Measurements from ENCODE around the gene HOOK2. TPM values are rescaled to one million over a fixed set of nuclear protein-coding genes. Genes with fewer than 3 reads are reported as not detected.

Gene HOOK2
- total and polyA plus RNA-seq, 9 of the 15 experiments (the other 6 are each of a cell fraction or from before 2014, with no cell fraction given) = 1.3 to 17.2 (median 9.9) TPM

DNA sequence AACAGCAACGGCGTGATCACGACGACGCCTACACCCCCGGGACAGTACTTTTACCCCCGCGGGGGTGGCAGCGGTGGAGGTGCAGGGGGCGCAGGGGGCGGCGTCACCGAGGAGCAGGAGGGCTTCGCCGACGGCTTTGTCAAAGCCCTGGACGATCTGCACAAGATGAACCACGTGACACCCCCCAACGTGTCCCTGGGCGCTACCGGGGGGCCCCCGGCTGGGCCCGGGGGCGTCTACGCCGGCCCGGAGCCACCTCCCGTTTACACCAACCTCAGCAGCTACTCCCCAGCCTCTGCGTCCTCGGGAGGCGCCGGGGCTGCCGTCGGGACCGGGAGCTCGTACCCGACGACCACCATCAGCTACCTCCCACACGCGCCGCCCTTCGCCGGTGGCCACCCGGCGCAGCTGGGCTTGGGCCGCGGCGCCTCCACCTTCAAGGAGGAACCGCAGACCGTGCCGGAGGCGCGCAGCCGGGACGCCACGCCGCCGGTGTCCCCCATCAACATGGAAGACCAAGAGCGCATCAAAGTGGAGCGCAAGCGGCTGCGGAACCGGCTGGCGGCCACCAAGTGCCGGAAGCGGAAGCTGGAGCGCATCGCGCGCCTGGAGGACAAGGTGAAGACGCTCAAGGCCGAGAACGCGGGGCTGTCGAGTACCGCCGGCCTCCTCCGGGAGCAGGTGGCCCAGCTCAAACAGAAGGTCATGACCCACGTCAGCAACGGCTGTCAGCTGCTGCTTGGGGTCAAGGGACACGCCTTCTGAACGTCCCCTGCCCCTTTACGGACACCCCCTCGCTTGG is 16.9 kb upstream of the HOOK2 start (continued):
- TF ChIP-seq, protein P1, sequence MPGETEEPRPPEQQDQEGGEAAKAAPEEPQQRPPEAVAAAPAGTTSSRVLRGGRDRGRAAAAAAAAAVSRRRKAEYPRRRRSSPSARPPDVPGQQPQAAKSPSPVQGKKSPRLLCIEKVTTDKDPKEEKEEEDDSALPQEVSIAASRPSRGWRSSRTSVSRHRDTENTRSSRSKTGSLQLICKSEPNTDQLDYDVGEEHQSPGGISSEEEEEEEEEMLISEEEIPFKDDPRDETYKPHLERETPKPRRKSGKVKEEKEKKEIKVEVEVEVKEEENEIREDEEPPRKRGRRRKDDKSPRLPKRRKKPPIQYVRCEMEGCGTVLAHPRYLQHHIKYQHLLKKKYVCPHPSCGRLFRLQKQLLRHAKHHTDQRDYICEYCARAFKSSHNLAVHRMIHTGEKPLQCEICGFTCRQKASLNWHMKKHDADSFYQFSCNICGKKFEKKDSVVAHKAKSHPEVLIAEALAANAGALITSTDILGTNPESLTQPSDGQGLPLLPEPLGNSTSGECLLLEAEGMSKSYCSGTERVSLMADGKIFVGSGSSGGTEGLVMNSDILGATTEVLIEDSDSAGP (CRISPR knock-in tag; IDR thresholded peaks at IDR 0.05) = peak; percentile 25; the same call in 1 of the 2 replicates
- TF ChIP-seq SMC3 (conservative IDR thresholded peaks at IDR 0.05; ENCODE audit: insufficient read depth, low read depth, low read length) = no peak
- no peak for TF ChIP-seq ZNF212 (CRISPR knock-in tag; IDR thresholded peaks at IDR 0.05)
- no peak for TF ChIP-seq MAFK (IDR thresholded peaks at IDR 0.05; ENCODE audit: low read length)
- TF ChIP-seq MBD2 (IDR thresholded peaks at IDR 0.05; ENCODE audit: borderline replicate concordance, low read depth) = peak; percentile 49; the same call in 1 of the 2 replicates
- TF ChIP-seq, protein P2, sequence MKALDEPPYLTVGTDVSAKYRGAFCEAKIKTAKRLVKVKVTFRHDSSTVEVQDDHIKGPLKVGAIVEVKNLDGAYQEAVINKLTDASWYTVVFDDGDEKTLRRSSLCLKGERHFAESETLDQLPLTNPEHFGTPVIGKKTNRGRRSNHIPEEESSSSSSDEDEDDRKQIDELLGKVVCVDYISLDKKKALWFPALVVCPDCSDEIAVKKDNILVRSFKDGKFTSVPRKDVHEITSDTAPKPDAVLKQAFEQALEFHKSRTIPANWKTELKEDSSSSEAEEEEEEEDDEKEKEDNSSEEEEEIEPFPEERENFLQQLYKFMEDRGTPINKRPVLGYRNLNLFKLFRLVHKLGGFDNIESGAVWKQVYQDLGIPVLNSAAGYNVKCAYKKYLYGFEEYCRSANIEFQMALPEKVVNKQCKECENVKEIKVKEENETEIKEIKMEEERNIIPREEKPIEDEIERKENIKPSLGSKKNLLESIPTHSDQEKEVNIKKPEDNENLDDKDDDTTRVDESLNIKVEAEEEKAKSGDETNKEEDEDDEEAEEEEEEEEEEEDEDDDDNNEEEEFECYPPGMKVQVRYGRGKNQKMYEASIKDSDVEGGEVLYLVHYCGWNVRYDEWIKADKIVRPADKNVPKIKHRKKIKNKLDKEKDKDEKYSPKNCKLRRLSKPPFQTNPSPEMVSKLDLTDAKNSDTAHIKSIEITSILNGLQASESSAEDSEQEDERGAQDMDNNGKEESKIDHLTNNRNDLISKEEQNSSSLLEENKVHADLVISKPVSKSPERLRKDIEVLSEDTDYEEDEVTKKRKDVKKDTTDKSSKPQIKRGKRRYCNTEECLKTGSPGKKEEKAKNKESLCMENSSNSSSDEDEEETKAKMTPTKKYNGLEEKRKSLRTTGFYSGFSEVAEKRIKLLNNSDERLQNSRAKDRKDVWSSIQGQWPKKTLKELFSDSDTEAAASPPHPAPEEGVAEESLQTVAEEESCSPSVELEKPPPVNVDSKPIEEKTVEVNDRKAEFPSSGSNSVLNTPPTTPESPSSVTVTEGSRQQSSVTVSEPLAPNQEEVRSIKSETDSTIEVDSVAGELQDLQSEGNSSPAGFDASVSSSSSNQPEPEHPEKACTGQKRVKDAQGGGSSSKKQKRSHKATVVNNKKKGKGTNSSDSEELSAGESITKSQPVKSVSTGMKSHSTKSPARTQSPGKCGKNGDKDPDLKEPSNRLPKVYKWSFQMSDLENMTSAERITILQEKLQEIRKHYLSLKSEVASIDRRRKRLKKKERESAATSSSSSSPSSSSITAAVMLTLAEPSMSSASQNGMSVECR (CRISPR knock-in tag; IDR thresholded peaks at IDR 0.05) = peak; percentile 94
- peak; percentile 51; the same call in 1 of the 2 replicates for TF ChIP-seq ETV1 (tag; conservative IDR thresholded peaks at IDR 0.05; ENCODE audit: low read depth)
- TF ChIP-seq, protein P3, sequence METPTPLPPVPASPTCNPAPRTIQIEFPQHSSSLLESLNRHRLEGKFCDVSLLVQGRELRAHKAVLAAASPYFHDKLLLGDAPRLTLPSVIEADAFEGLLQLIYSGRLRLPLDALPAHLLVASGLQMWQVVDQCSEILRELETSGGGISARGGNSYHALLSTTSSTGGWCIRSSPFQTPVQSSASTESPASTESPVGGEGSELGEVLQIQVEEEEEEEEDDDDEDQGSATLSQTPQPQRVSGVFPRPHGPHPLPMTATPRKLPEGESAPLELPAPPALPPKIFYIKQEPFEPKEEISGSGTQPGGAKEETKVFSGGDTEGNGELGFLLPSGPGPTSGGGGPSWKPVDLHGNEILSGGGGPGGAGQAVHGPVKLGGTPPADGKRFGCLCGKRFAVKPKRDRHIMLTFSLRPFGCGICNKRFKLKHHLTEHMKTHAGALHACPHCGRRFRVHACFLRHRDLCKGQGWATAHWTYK (CRISPR knock-in tag; IDR thresholded peaks at IDR 0.05) = 0 out of 2 replicates have a peak, but pooled peaks have one; percentile 36
- peak in 1 of 2 experiments; percentile 33; a peak in 2 of 4 replicates for TF ChIP-seq TBL1XR1 (IDR thresholded peaks at IDR 0.05; ENCODE audit: low read length in 2 of 2)
- peak; percentile 35; the same call in 1 of the 2 replicates for TF ChIP-seq CREB1 (IDR thresholded peaks at IDR 0.05)
- TF ChIP-seq CREB1 (CRISPR knock-in tag; IDR thresholded peaks at IDR 0.05) = peak; percentile 11; the same call in 1 of the 2 replicates
- TF ChIP-seq RBFOX2 (IDR thresholded peaks at IDR 0.05; ENCODE audit: low read depth, low read length) = peak; percentile 76
- TF ChIP-seq BRD9 (IDR thresholded peaks at IDR 0.05; ENCODE audit: low read depth, partially characterized antibody) = no peak
- no peak for TF ChIP-seq GTF2A2 (tag; IDR thresholded peaks at IDR 0.05)
- peak; percentile 95 for TF ChIP-seq U2AF1 (optimal IDR thresholded peaks at IDR 0.05; ENCODE audit: low read depth, low read length)
- peak; percentile 95 for TF ChIP-seq CHD1 (IDR thresholded peaks at IDR 0.05; ENCODE audit: low read length)
- no peak for TF ChIP-seq CEBPG (CRISPR knock-in tag; IDR thresholded peaks at IDR 0.05)
- no peak for TF ChIP-seq CEBPG (tag; conservative IDR thresholded peaks at IDR 0.05 in 1 of 2, IDR thresholded peaks at IDR 0.05 in 1 of 2)
- peak; percentile 42 for TF ChIP-seq POLR2A (conservative IDR thresholded peaks at IDR 0.05)
- TF ChIP-seq ZNF77 (CRISPR knock-in tag; IDR thresholded peaks at IDR 0.05) = no peak
- no peak for TF ChIP-seq ZNF146 (CRISPR knock-in tag; IDR thresholded peaks at IDR 0.05; ENCODE audit: unreplicated experiment)
- peak; percentile 51; the same call in 1 of the 2 replicates for TF ChIP-seq ZNF263 (CRISPR knock-in tag; IDR thresholded peaks at IDR 0.05; ENCODE audit: borderline replicate concordance)
